Fibroblast of pulmonary artery (primary cell): Measurements from ENCODE around the gene FUT4.
"Not testable (repeated sequence)": the region's sequence is repeated elsewhere in the genome, so short reads cannot be mapped to it uniquely, and the experiment has no call there.

Source experiments
- DNase-seq: peaks from one replicate; pipeline ENCODE4 v3.0.0-alpha.2; 2010; ENCODE audit warnings: low read depth
- H3K4me3 ChIP-seq: replicated peaks from 2 replicates; pipeline ENCODE4 v1.5.1; 2011; ENCODE audit warnings: low read depth, mild to moderate bottlenecking, control low read depth, low read length, moderate library complexity
- CTCF ChIP-seq: IDR thresholded peaks from 2 replicates; pipeline ENCODE4 v1.5.1; 2011; ENCODE audit warnings: mild to moderate bottlenecking, control low read depth, low read length, inconsistent platforms; ENCODE audit errors: missing control alignments

FUT4 gene

GRCh38 chr11:94563848-94564467 is 20.2 kb downstream of the FUT4 start:
- no peak for DNase-seq
- H3K4me3 ChIP-seq, result no peak overlapping the region

DNA sequence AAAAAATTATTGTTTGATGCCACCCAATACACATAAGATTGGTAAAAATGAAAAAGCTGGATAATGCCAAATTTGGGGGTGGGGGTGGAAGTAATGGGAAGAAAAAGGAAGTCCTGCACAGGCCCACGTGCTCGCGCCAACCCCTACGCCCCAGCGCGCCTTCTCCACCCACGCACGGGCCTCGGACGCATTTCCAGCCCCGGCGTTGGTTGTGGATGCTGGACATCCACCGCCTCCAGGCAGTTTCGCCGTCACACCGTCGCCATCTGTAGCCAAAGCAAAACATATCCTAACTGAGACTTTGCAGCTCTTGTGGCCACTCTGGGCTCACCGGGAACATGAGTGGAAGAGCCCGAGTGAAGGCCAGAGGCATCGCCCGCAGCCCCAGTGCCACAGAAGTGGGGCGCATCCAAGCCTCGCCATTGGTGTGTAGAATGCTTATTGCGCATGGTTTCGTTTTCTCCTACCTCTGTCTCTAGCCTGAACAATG is 23.5 kb downstream of the FUT4 start, which contains the start of gene PIWIL4:
PIWIL4 (plus strand) TSS at position 188 of the 490 bp plus-strand sequence; CDS start at position 339, 151 bp downstream.
- no peak for TF ChIP-seq CTCF
- DNase-seq, result no peak
- no peak within 1 kb of the TSS for H3K4me3 ChIP-seq

More at GRCh38 chr11:94563848-94564467, 20.2 kb downstream of the FUT4 start:
- TF ChIP-seq CTCF, result no peak

- DNase-seq, result no peak
- no peak overlapping the region for H3K4me3 ChIP-seq
- TF ChIP-seq CTCF, result no peak
These were observed 24.5 kb downstream of the FUT4 start for GRCh38 chr11:94568200-94568599.

DNA sequence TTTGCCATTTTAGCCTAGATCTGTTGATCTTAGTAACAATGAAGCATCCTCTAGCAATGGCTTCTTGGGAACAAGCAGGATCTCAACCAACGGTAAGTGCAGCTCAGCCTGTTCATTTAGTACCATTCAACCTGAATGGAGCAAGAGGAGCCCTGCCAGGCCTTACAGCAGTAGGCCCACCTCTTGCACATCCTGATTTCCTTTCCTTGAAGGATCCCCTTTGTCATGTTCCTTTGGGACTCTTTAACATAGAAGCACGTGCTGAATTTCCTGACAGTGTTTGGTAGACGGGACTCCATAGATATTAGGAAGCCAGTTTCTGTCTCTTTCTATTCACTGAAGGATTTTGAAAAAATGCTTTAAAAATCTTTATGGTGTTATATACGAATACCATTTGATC is 25.0 kb downstream of the FUT4 start:
- DNase-seq, result no peak
- H3K4me3 ChIP-seq, result no peak overlapping the region
- TF ChIP-seq CTCF, result no peak

DNA sequence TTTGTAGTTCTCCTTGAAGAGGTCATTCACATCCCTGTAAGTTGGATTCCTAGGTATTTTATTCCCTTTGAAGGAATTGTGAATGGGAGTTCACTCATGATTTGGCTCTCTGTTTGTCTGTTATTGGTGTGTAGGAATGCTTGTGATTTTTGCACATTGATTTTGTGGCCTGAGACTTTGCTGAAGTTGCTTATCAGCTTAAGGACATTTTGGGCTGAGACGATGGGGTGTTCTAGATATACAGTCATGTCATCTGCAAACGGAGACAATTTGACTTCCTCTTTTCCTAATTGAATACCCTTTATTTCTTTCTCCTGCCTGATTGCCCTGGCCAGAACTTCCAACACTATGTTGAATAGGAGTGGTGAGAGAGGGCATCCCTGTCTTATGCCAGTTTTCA is 29.3 kb downstream of the FUT4 start:
- DNase-seq, H3K4me3 ChIP-seq: not testable (repeated sequence)

DNA sequence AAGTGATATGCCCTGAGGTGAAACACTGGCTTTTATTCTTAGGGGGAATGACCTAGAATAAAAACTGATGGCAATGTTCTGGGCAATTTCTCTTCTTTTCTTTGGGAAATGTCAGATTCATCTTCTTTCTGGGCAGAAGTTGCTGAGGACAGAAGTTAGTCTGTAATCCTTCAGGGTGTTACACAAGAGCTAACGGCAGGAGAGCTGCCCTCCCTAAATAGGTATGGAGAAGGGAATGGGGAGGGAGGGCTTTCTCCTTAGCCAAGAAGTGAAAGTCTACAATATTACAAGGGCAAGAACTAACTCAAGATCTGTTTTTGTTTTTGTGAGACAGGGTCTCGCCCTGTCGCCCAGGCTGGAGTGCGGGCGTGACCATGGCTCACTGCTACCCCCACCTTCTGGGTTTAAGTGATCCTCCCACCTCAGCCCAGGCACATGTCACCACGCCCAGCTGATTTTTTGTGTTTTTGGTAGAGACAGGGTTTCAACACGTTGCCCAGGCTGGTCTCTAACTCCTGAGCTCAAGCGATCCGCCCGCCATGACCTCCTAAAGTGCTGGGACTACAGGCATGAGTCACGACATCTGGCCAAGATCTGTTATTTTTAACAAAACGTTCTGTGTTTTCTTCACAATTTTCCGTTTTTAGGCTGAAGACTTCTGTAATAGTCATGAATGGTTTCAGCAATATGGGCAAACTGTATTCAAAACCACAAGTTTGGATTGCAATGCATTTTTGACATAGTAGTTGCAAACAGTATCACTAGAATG is 30.7 kb downstream of the FUT4 start:
- no peak for TF ChIP-seq CTCF
- no peak overlapping the region for H3K4me3 ChIP-seq
- DNase-seq, result peak; percentile 60

DNA sequence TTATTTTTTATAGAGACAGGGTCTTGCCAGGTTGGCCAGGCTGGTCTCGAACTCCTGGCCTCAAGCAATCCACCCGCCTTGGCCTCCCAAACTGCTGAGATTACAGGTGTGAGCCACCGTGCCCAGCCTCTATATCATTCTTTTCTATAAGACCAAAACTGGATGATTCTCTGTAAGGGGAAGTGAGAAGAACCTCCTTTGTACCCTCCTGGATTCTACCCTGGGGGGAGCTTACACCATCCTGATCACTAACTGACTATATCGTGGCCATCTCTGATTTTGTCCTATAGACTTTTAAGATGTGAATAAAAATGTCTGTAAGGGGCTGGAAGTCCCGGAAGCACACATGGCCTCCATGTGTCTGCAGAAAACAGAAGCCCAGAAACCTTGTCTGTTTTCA is 32.6 kb downstream of the FUT4 start:
- H3K4me3 ChIP-seq, result no peak overlapping the region
- TF ChIP-seq CTCF, result no peak
- DNase-seq, result no peak
